K562 (cell line): Measurements from ENCODE around the gene ASIC3. TPM values are rescaled to one million over a fixed set of nuclear protein-coding genes. Genes with fewer than 3 reads are reported as not detected.

ENCODE experiments used
- ATF6 ChIP-seq: sonication (generic); formaldehyde crosslinking; IDR thresholded peaks from 2 replicates; pipeline ENCODE4 v1.4.0; 2020; ENCODE audit warnings: mild to moderate bottlenecking, missing genetic modification reagents
- CCNT2 ChIP-seq: IDR thresholded peaks from 2 replicates; pipeline ENCODE4 v1.6.1; 2011; ENCODE audit warnings: borderline replicate concordance, low read depth, mild to moderate bottlenecking, moderate library complexity, mixed read lengths, low read length; ENCODE audit not compliant: insufficient read length; ENCODE audit errors: extremely low read depth
- MGA ChIP-seq: fragments of 450-650 bp; IDR thresholded peaks from 2 replicates; pipeline ENCODE4 v1.6.1; 2016; ENCODE audit warnings: mild to moderate bottlenecking, moderate library complexity
- NFXL1 ChIP-seq: fragments of 450-650 bp; formaldehyde crosslinking; IDR thresholded peaks from 2 replicates; pipeline ENCODE4 v1.4.0; 2021; ENCODE audit warnings: mild to moderate bottlenecking
- SREBF2 ChIP-seq: sonication (generic); formaldehyde crosslinking; IDR thresholded peaks from 2 replicates; pipeline ENCODE4 v1.4.0; 2020; ENCODE audit warnings: mild to moderate bottlenecking, missing genetic modification reagents
- TARDBP ChIP-seq: fragments of 450-650 bp; IDR thresholded peaks from 2 replicates; pipeline ENCODE4 v1.6.1; 2016
- ZNF263 ChIP-seq: sonication (generic); formaldehyde crosslinking; IDR thresholded peaks from 2 replicates; pipeline ENCODE4 v1.8.0; 2022; ENCODE audit warnings: mild to moderate bottlenecking, missing genetic modification reagents, borderline replicate concordance
- polyA plus RNA-seq, 8 experiments: library from polyadenylated mRNA; depleted of rRNA in 4 of 8; stranded (reverse) in 5 of 8; unstranded in 3 of 8; fragments of >200 nt; fragmentation: Nextera tagmentation in 2 of 8; fragmentation: Illumina TruSeq in 1 of 8; extraction: Ambion mirVana in 2 of 8; extraction: Trizol in 1 of 8; gene quantifications; 2 replicates each; pipeline versions ENCODE4 v1.2.1 to v1.2.3, GENCODE V29; 2011 to 2014; ENCODE audit warnings: inconsistent platforms in 1 of 8, missing spikeins in 1 of 8
- total RNA-seq, 7 experiments: library from RNA; depleted of rRNA in 6 of 7; stranded (reverse); fragments of >200 nt in 6 of 7; fragmentation: Illumina TruSeq in 2 of 7; extraction: Trizol in 2 of 7; gene quantifications; 2 replicates each; pipeline versions ENCODE4 v1.2.1 to v1.2.3, GENCODE V29; 2011 to 2021; ENCODE audit warnings: low replicate concordance in 1 of 7
- TF ChIP-seq, protein P1 (sequence below): fragments of 150-350 bp; conservative IDR thresholded peaks from 2 replicates; pipeline ENCODE4 v1.6.1; 2014; ENCODE audit warnings: low read length
- TF ChIP-seq, protein P2 (sequence below), 3 experiments: IDR thresholded peaks in 2 of 3; conservative IDR thresholded peaks in 1 of 3; 2 replicates each; pipeline ENCODE4 v1.5.1; 2011 to 2012; ENCODE audit warnings: low read length in 3 of 3, mild to moderate bottlenecking in 3 of 3, control low read depth in 2 of 3, improper control_type of control experiment in 1 of 3, inconsistent platforms in 1 of 3, low read depth in 1 of 3, mixed read lengths in 1 of 3, moderate library complexity in 1 of 3; ENCODE audit not compliant: insufficient read depth in 2 of 3

Gene ASIC3
- total and polyA plus RNA-seq, 9 of the 15 experiments (the other 6 are each of a cell fraction or from before 2014, with no cell fraction given), result 0.11 to 5.0 (median 0.87) TPM

DNA sequence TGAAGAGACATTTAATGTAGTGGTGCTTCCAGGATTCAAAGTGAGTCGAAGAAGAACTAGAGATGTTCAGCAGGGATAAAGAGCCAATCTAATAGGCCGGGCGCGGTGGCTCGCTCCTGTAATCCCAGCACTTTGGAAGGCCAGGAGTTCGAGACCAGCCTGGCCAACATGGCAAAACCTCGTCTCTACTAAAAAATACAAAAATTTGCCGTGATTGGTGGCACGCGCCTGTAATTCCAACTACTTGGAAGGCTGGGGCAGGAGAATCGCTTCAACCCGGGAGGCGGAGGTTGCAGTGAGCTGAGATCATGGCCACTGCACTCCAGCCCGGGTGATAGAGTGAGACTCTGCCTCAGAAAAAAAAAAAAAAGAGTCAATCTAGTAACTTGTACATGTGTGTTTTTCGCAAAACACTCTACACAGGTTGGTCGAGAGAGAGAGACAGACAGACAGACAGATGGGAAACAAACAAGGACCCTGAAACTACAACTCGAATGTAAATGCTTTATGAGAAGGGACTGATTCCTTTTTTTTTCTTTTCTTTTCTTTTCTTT is 19.3 kb upstream of the ASIC3 start (continued):
- TF ChIP-seq SREBF2 (CRISPR knock-in tag) (no peak), ATF6 (no peak), ZNF263 (no peak), CCNT2 (no peak), TARDBP (no peak), NFXL1 (CRISPR knock-in tag) (no peak), MGA (no peak; the same call in 1 of the 2 replicates)
- TF ChIP-seq, protein P1, sequence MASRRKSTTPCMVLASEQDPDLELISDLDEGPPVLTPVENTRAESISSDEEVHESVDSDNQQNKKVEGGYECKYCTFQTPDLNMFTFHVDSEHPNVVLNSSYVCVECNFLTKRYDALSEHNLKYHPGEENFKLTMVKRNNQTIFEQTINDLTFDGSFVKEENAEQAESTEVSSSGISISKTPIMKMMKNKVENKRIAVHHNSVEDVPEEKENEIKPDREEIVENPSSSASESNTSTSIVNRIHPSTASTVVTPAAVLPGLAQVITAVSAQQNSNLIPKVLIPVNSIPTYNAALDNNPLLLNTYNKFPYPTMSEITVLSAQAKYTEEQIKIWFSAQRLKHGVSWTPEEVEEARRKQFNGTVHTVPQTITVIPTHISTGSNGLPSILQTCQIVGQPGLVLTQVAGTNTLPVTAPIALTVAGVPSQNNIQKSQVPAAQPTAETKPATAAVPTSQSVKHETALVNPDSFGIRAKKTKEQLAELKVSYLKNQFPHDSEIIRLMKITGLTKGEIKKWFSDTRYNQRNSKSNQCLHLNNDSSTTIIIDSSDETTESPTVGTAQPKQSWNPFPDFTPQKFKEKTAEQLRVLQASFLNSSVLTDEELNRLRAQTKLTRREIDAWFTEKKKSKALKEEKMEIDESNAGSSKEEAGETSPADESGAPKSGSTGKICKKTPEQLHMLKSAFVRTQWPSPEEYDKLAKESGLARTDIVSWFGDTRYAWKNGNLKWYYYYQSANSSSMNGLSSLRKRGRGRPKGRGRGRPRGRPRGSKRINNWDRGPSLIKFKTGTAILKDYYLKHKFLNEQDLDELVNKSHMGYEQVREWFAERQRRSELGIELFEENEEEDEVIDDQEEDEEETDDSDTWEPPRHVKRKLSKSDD, result no peak
- TF ChIP-seq, protein P2, sequence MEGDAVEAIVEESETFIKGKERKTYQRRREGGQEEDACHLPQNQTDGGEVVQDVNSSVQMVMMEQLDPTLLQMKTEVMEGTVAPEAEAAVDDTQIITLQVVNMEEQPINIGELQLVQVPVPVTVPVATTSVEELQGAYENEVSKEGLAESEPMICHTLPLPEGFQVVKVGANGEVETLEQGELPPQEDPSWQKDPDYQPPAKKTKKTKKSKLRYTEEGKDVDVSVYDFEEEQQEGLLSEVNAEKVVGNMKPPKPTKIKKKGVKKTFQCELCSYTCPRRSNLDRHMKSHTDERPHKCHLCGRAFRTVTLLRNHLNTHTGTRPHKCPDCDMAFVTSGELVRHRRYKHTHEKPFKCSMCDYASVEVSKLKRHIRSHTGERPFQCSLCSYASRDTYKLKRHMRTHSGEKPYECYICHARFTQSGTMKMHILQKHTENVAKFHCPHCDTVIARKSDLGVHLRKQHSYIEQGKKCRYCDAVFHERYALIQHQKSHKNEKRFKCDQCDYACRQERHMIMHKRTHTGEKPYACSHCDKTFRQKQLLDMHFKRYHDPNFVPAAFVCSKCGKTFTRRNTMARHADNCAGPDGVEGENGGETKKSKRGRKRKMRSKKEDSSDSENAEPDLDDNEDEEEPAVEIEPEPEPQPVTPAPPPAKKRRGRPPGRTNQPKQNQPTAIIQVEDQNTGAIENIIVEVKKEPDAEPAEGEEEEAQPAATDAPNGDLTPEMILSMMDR (IDR thresholded peaks at IDR 0.05 in 2 of 3, conservative IDR thresholded peaks at IDR 0.05 in 1 of 3; ENCODE audit: insufficient read depth in 2 of 3, low read depth in 1 of 3, low read length in 3 of 3), result no peak
